Nephron (organoid): ENCODE results near the gene ALAS1.

Experiments
- H3K27ac Mint-ChIP-seq, 3 experiments: 2 replicates each; pipeline ENCODE4 v1.8.0; 2020; ENCODE audit warnings: mixed read lengths in 3 of 3, mild to moderate bottlenecking in 2 of 3, moderate library complexity in 1 of 3
- H3K27me3 Mint-ChIP-seq: 2 replicates; pipeline ENCODE4 v1.8.0; 2021; ENCODE audit warnings: low read depth, mild to moderate bottlenecking, moderate library complexity, mixed read lengths
- H3K36me3 Mint-ChIP-seq: 2 replicates; pipeline ENCODE4 v1.8.0; 2020; ENCODE audit warnings: low read depth, mixed read lengths
- H3K4me1 Mint-ChIP-seq: 2 replicates; pipeline ENCODE4 v1.8.0; 2020; ENCODE audit warnings: mixed read lengths
- H3K4me3 Mint-ChIP-seq, 3 experiments: 2 replicates each; pipeline ENCODE4 v1.8.0; 2020; ENCODE audit warnings: mild to moderate bottlenecking in 3 of 3, mixed read lengths in 3 of 3, moderate library complexity in 2 of 3
- H3K9me3 Mint-ChIP-seq: 2 replicates; pipeline ENCODE4 v1.8.0; 2020; ENCODE audit warnings: mixed read lengths
- TF ChIP-seq, protein P1 (sequence below), 3 experiments: fragments of 200-600 bp; sonication (generic); IDR thresholded peaks; one replicate each; pipeline ENCODE4 v1.5.0; 2021; ENCODE audit warnings: antibody characterized with exemption in 3 of 3; ENCODE audit not compliant: unreplicated experiment in 3 of 3

Gene ALAS1

DNA sequence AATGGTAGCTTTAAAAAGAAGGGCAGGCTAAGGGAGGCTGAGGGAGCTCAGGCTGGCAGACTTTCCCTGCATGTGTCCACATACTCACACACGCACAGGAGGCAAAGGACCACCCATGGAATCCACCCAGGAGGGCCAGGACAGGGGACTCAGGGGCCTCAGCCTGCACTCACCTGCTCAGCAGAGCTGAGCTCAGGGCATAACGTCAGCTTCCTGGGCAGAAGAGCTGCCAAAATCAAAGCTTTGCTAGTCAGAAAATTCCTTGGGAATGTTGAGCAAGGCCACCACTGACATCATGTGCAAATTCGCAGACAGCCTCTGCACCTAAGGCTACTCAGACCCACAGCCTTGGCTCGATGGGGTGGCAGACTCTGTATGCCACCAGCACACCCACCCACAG lies 16.4 kb upstream of the ALAS1 start:
- TF ChIP-seq, protein P1, sequence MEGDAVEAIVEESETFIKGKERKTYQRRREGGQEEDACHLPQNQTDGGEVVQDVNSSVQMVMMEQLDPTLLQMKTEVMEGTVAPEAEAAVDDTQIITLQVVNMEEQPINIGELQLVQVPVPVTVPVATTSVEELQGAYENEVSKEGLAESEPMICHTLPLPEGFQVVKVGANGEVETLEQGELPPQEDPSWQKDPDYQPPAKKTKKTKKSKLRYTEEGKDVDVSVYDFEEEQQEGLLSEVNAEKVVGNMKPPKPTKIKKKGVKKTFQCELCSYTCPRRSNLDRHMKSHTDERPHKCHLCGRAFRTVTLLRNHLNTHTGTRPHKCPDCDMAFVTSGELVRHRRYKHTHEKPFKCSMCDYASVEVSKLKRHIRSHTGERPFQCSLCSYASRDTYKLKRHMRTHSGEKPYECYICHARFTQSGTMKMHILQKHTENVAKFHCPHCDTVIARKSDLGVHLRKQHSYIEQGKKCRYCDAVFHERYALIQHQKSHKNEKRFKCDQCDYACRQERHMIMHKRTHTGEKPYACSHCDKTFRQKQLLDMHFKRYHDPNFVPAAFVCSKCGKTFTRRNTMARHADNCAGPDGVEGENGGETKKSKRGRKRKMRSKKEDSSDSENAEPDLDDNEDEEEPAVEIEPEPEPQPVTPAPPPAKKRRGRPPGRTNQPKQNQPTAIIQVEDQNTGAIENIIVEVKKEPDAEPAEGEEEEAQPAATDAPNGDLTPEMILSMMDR (IDR thresholded peaks at IDR 0.05; ENCODE audit: unreplicated experiment in 3 of 3), result no peak
- H3K4me3 Mint-ChIP-seq, result no peak overlapping the region
- H3K27me3 Mint-ChIP-seq, result peaks cover 16% of the 10 kb centered on the region
- peaks cover 4% of the 10 kb centered on the region for H3K4me1 Mint-ChIP-seq
- H3K36me3 Mint-ChIP-seq, result no peaks in the 10 kb centered on the region
- H3K27ac Mint-ChIP-seq, result no peak overlapping the region
- H3K9me3 Mint-ChIP-seq, result no peaks in the 10 kb centered on the region

GRCh38 chr3:52182196-52182595 lies 15.8 kb upstream of the ALAS1 start:
- Mint-ChIP-seq H3K9me3 (no peaks in the 10 kb centered on the region), H3K4me1 (no peaks in the 10 kb centered on the region), H3K27ac (no peak overlapping the region), H3K4me3 (no peak overlapping the region), H3K27me3 (peaks cover 16% of the 10 kb centered on the region), H3K36me3 (no peaks in the 10 kb centered on the region)
- TF ChIP-seq, protein P1 (IDR thresholded peaks at IDR 0.05; ENCODE audit: unreplicated experiment in 3 of 3), result no peak

DNA sequence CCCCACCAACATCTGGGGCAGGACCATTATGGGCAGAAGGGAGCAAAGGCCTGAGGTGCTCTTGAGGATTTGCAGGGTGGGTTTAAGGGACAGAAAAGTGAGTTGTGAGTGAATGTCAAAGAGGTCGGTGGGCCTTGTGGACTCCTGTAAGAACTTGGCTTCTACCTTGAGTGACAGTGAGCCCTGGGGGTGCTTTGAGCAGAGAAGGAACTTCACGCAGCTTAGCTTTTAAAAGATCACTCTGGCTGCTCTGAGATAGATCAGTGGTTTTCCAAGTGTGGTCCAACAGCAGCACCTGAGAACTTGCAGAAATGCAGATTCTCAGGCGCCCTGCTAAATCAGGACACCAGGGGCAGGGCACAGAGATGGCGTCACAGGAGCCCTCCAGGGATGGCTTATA lies 15.3 kb upstream of the ALAS1 start:
- TF ChIP-seq, protein P1 (IDR thresholded peaks at IDR 0.05; ENCODE audit: unreplicated experiment in 3 of 3), result no peak
- H3K27ac Mint-ChIP-seq, result no peak overlapping the region
- no peaks in the 10 kb centered on the region for H3K4me1 Mint-ChIP-seq
- no peak overlapping the region for H3K4me3 Mint-ChIP-seq
- no peaks in the 10 kb centered on the region for H3K36me3 Mint-ChIP-seq
- H3K9me3 Mint-ChIP-seq, result no peaks in the 10 kb centered on the region
- peaks cover 11% of the 10 kb centered on the region for H3K27me3 Mint-ChIP-seq

GRCh38 chr3:52183786-52184445 lies 14.0 kb upstream of the ALAS1 start:
- Mint-ChIP-seq H3K9me3 (no peaks in the 10 kb centered on the region), H3K4me1 (no peaks in the 10 kb centered on the region), H3K36me3 (no peaks in the 10 kb centered on the region), H3K27me3 (peaks cover 7% of the 10 kb centered on the region), H3K4me3 (no peak overlapping the region), H3K27ac (peak overlapping the region in 1 of 3 experiments; percentile 66)
- TF ChIP-seq, protein P1 (IDR thresholded peaks at IDR 0.05; ENCODE audit: unreplicated experiment in 3 of 3), result no peak

DNA sequence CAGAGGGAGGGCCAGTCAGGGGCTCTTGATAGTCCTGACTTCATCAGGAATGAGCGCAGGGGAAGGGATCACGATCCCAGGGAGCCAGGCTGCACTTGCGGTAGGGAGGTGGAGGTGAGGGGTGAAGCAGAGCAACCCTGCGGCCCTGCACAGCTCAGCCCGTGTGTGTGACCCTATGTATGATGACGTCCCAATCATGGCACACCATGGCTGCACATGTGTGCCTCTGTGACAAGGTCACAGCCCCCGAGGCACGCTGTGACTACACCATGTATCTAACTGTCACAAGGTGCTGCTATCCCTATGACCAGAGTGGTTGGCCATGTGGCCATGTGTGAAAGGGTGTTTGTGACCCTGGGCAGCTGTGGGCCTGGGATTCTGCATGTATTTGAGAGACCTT lies 13.3 kb upstream of the ALAS1 start:
- Mint-ChIP-seq H3K27ac (peak overlapping the region in 1 of 3 experiments; percentile 66), H3K27me3 (peaks cover 7% of the 10 kb centered on the region), H3K9me3 (no peaks in the 10 kb centered on the region), H3K36me3 (no peaks in the 10 kb centered on the region), H3K4me3 (no peak overlapping the region), H3K4me1 (peaks cover 2% of the 10 kb centered on the region)
- TF ChIP-seq, protein P1 (IDR thresholded peaks at IDR 0.05; ENCODE audit: unreplicated experiment in 3 of 3), result no peak

GRCh38 chr3:52185311-52185710 lies 12.6 kb upstream of the ALAS1 start:
- no peaks in the 10 kb centered on the region for H3K9me3 Mint-ChIP-seq

More at GRCh38 chr3:52185311-52185710, 12.6 kb upstream of the ALAS1 start:
- H3K4me3 Mint-ChIP-seq, result no peak overlapping the region
- H3K4me1 Mint-ChIP-seq, result peaks cover 7% of the 10 kb centered on the region
- H3K27me3 Mint-ChIP-seq, result peaks cover 7% of the 10 kb centered on the region
- no peak overlapping the region for H3K27ac Mint-ChIP-seq
- no peaks in the 10 kb centered on the region for H3K36me3 Mint-ChIP-seq
- TF ChIP-seq, protein P1 (IDR thresholded peaks at IDR 0.05; ENCODE audit: unreplicated experiment in 3 of 3), result no peak
